Measurements from ENCODE around the gene KRTAP12-2. TPM values are rescaled to one million over a fixed set of nuclear protein-coding genes. Genes with fewer than 3 reads are reported as not detected.

KRTAP12-2 gene
- total RNA-seq, 1 experiment from 2014 or later, result 1.8 TPM

DNA sequence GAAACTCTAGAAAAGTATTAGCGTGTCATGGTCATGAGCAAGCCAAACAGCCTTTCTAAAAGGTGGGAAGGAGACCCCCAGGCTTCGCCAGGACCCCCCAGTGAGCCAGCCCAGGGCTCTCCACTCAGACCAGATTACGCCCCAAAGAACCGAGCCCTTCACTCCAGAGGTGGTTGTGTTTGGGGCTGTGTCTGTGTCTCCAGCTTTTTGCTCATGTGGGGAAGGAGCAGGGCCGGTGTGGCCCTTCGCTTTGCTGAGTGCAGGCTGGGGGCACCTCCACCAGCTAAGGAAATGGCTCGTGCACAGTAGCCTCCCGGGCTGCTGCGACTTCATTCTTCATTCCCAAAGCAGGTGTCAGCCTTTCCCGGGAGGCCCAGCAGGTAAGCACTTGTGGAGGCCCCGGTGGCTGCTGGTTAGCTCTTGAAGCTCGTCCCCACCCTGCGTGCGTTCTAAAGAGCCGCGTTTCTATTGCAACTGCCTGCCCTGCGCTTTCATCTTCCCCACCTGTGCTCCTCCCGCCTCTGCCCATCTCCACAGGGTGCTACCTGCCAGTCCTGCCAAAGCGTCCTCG lies 44.1 kb upstream of the KRTAP12-2 start:
- ChIA-PET POLR2A (ENCODE audit: low non-redundant PET) (no interaction called here), CTCF (interaction anchor here (0.8 kb wide), 1 partner anchor 9 kb away, joined by 3 read pairs; no protein-coding TSS in a partner anchor)
- H3K36me3 ChIP-seq (ENCODE audit: insufficient read depth, low read length, poor library complexity, severe bottlenecking), result no peaks in the 10 kb centered on the region
- no peak overlapping the region for H3K27ac ChIP-seq (ENCODE audit: low read depth, low read length, poor library complexity, severe bottlenecking)
- H3K9me3 ChIP-seq (ENCODE audit: low read depth, low read length, poor library complexity, severe bottlenecking), result no peaks in the 10 kb centered on the region
- no TSS peak for BruUV-seq (replicated peaks)
- no peak for TF ChIP-seq EZH2 (IDR thresholded peaks at IDR 0.05; ENCODE audit: borderline replicate concordance, low read depth, low read length, poor library complexity, severe bottlenecking)
- TF ChIP-seq, protein P1, sequence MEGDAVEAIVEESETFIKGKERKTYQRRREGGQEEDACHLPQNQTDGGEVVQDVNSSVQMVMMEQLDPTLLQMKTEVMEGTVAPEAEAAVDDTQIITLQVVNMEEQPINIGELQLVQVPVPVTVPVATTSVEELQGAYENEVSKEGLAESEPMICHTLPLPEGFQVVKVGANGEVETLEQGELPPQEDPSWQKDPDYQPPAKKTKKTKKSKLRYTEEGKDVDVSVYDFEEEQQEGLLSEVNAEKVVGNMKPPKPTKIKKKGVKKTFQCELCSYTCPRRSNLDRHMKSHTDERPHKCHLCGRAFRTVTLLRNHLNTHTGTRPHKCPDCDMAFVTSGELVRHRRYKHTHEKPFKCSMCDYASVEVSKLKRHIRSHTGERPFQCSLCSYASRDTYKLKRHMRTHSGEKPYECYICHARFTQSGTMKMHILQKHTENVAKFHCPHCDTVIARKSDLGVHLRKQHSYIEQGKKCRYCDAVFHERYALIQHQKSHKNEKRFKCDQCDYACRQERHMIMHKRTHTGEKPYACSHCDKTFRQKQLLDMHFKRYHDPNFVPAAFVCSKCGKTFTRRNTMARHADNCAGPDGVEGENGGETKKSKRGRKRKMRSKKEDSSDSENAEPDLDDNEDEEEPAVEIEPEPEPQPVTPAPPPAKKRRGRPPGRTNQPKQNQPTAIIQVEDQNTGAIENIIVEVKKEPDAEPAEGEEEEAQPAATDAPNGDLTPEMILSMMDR (conservative IDR thresholded peaks at IDR 0.05; ENCODE audit: low read depth, low read length), result no peak
- H3K4me3 ChIP-seq (ENCODE audit: low read depth, low read length, poor library complexity, severe bottlenecking), result no peak overlapping the region
- peaks cover 4% of the 10 kb centered on the region for H3K4me1 ChIP-seq (ENCODE audit: insufficient read depth, low read length, poor library complexity, severe bottlenecking)
- DNase-seq (ENCODE audit: low spot score), result no peak
- H3K27me3 ChIP-seq (replicated peaks; ENCODE audit: insufficient read depth, low read depth, low read length, poor library complexity), result peaks cover 13% of the 10 kb centered on the region
- intact Hi-C loops (cut with micrococcal nuclease; ENCODE audit: unreplicated experiment), result no loop called here

DNA sequence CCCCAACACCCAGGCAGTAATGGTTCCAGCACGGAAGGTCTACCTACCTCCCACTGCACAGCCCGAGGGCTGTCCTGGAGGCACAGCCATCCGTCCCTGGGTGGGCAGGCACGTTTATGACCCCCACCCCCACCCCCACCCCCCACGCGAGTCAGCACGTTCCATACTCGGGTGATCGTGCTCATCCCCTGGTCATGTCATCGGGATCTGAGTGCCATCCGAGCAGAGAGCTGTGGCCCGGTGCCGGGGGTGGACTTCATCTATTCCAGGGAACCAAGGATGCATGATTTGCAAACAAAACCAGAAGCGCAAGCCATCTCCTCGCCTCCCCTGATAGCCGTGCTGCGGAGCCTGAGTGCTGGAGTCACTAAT lies 43.6 kb upstream of the KRTAP12-2 start:
- Histone ChIP-seq H3K27me3 (replicated peaks; ENCODE audit: insufficient read depth, low read depth, low read length, poor library complexity) (peaks cover 13% of the 10 kb centered on the region), H3K27ac (ENCODE audit: low read depth, low read length, poor library complexity, severe bottlenecking) (no peak overlapping the region), H3K4me3 (ENCODE audit: low read depth, low read length, poor library complexity, severe bottlenecking) (no peak overlapping the region), H3K36me3 (ENCODE audit: insufficient read depth, low read length, poor library complexity, severe bottlenecking) (no peaks in the 10 kb centered on the region), H3K4me1 (ENCODE audit: insufficient read depth, low read length, poor library complexity, severe bottlenecking) (peaks cover 4% of the 10 kb centered on the region), H3K9me3 (ENCODE audit: low read depth, low read length, poor library complexity, severe bottlenecking) (no peaks in the 10 kb centered on the region)
- CTCF ChIA-PET, result no interaction called here
- DNase-seq (ENCODE audit: low spot score), result no peak
- TF ChIP-seq, protein P1 (conservative IDR thresholded peaks at IDR 0.05; ENCODE audit: low read depth, low read length), result no peak
- TF ChIP-seq EZH2 (IDR thresholded peaks at IDR 0.05; ENCODE audit: borderline replicate concordance, low read depth, low read length, poor library complexity, severe bottlenecking), result no peak
- BruUV-seq (replicated peaks), result no TSS peak
- intact Hi-C loops (cut with micrococcal nuclease; ENCODE audit: unreplicated experiment), result no loop called here
- POLR2A ChIA-PET (ENCODE audit: low non-redundant PET), result no interaction called here

DNA sequence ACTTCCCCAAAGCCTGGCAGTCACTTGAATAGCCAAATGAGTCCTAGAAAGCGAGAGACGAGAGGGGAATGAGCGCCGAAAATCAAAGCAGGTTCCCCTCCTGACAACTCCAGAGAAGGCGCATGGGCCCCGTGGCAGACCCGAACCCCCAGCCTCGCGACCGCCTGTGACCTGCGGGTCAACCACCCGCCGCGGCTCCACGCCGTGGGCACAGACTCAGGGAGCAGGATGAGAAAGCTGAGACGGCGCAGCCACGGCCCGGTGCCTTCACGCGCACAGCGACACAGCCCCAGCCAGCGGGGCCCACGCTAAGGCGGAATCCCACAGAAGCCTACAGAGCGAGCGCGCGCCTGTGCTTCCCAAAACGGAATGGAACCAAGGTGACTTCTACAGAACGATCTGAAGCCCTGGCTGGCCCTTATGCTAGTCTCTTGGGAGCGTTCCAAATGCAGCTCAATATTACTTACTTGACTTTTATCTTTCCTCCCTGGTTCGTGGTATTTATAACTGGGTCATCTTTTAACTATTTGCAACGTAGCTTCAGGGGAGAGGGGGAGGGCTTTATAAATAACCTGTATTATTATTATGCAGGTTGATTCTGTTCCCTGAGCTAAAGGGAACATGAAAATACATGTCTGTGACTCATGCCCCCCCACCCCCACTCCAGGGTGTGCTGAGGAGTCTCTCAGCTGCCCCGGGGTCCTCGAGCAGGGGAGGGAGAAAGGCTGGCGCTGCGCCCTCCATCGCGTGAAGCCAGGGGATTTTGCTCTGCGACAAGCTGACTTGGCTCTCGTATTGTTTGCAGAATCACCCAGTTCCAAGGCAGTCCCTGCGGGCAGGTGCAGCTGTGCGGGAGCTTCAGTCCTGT lies 42.9 kb upstream of the KRTAP12-2 start:
- Histone ChIP-seq H3K36me3 (ENCODE audit: insufficient read depth, low read length, poor library complexity, severe bottlenecking) (no peaks in the 10 kb centered on the region), H3K27me3 (replicated peaks; ENCODE audit: insufficient read depth, low read depth, low read length, poor library complexity) (peaks cover 13% of the 10 kb centered on the region), H3K4me3 (ENCODE audit: low read depth, low read length, poor library complexity, severe bottlenecking) (no peak overlapping the region), H3K27ac (ENCODE audit: low read depth, low read length, poor library complexity, severe bottlenecking) (no peak overlapping the region), H3K4me1 (ENCODE audit: insufficient read depth, low read length, poor library complexity, severe bottlenecking) (peaks cover 4% of the 10 kb centered on the region), H3K9me3 (ENCODE audit: low read depth, low read length, poor library complexity, severe bottlenecking) (no peaks in the 10 kb centered on the region)
- peak; percentile 34 for DNase-seq (ENCODE audit: low spot score)
- no TSS peak for BruUV-seq (replicated peaks)
- intact Hi-C loops (cut with micrococcal nuclease; ENCODE audit: unreplicated experiment), result no loop called here
- no peak for TF ChIP-seq EZH2 (IDR thresholded peaks at IDR 0.05; ENCODE audit: borderline replicate concordance, low read depth, low read length, poor library complexity, severe bottlenecking)
- TF ChIP-seq, protein P1 (conservative IDR thresholded peaks at IDR 0.05; ENCODE audit: low read depth, low read length), result no peak
- ChIA-PET POLR2A (ENCODE audit: low non-redundant PET) (no interaction called here), CTCF (no interaction called here)

Data from A673 (cell line).